H1 (cell line): Measurements from ENCODE around the gene FRMPD1. TPM values are rescaled to one million over a fixed set of nuclear protein-coding genes. Genes with fewer than 3 reads are reported as not detected.

Experiments
- CTCF ChIA-PET: fragments of 300-600 bp; sonication (Branson Sonifier 250); formaldehyde crosslinking; loops from one replicate; lab custom pipeline; 2021; ENCODE audit not compliant: partially characterized antibody; lab: Charles Lee
- POLR2A ChIA-PET: fragments of 300-600 bp; sonication (Branson Sonifier 250); formaldehyde crosslinking; loops from one replicate; lab custom pipeline; 2021; ENCODE audit warnings: inconsistent platforms; ENCODE audit not compliant: partially characterized antibody; lab: Charles Lee
- DNase-seq, 2 experiments: peaks; one replicate each; pipeline versions ENCODE4 v3.0.0 to v3.0.0-alpha.2; 2010 to 2022; ENCODE audit warnings: low spot score in 2 of 2, low read depth in 1 of 2, mixed read lengths in 1 of 2
- FAIRE-seq: peaks from 2 replicates; lab custom pipeline; 2011; peaks lifted over from hg19 to GRCh38; lab: Jason Lieb, UNC
- H2AFZ ChIP-seq: 2 replicates; pipeline ENCODE4 v1.8.1; 2012; ENCODE audit warnings: low read length, inconsistent platforms
- H2AK5ac ChIP-seq: 2 replicates; pipeline ENCODE4 v1.6.1; 2013; ENCODE audit warnings: low read depth, low read length
- H2BK120ac ChIP-seq: replicated peaks from 2 replicates; pipeline ENCODE3; 2013; ENCODE audit warnings: low read depth, low read length, inconsistent platforms
- H2BK12ac ChIP-seq: 2 replicates; pipeline ENCODE4 v1.6.1; 2013; ENCODE audit warnings: low read depth, low read length
- H2BK15ac ChIP-seq: 2 replicates; pipeline ENCODE4 v1.6.1; 2013; ENCODE audit warnings: low read length
- H2BK20ac ChIP-seq: 2 replicates; pipeline ENCODE4 v1.6.1; 2013; ENCODE audit warnings: low read length
- H2BK5ac ChIP-seq: 2 replicates; pipeline ENCODE4 v1.6.1; 2013; ENCODE audit warnings: low read depth, low read length
- H3K14ac ChIP-seq: 2 replicates; pipeline ENCODE4 v1.6.1; 2013; ENCODE audit warnings: inconsistent platforms; ENCODE audit not compliant: insufficient read length
- H3K18ac ChIP-seq: 2 replicates; pipeline ENCODE4 v1.6.1; 2013; ENCODE audit warnings: low read length; ENCODE audit errors: extremely low read depth
- H3K23ac ChIP-seq: 2 replicates; pipeline ENCODE4 v1.6.1; 2013; ENCODE audit warnings: inconsistent platforms; ENCODE audit not compliant: insufficient read length
- H3K23me2 ChIP-seq: 2 replicates; pipeline ENCODE4 v1.6.1; 2013; ENCODE audit warnings: low read depth, low read length
- H3K27ac ChIP-seq: 2 replicates; pipeline ENCODE4 v1.6.1; 2011; ENCODE audit warnings: low read depth, low read length, inconsistent platforms
- H3K27me3 ChIP-seq, 4 experiments: replicated peaks in 1 of 4; 1 replicate in 1 of 4; 2 replicates in 3 of 4; pipeline versions ENCODE4 v1.6.1 to v1.8.1; 2011 to 2013; ENCODE audit warnings: low read length in 3 of 4, mild to moderate bottlenecking in 3 of 4, inconsistent platforms in 2 of 4, mixed read lengths in 2 of 4, moderate library complexity in 1 of 4; ENCODE audit not compliant: control insufficient read depth in 3 of 4, insufficient read depth in 3 of 4; ENCODE audit errors: extremely low read depth in 1 of 4
- H3K36me3 ChIP-seq, 4 experiments: 2 replicates each; pipeline versions ENCODE4 v1.6.1 to v1.8.1; 2011 to 2013; ENCODE audit warnings: mild to moderate bottlenecking in 4 of 4, low read length in 3 of 4, moderate library complexity in 2 of 4, control low read depth in 1 of 4, inconsistent platforms in 1 of 4; ENCODE audit not compliant: insufficient read depth in 4 of 4, control insufficient read depth in 2 of 4
- H3K4ac ChIP-seq: replicated peaks from 2 replicates; pipeline ENCODE3; 2013; ENCODE audit warnings: low read length, low read depth, mixed read lengths, inconsistent platforms; ENCODE audit not compliant: insufficient read length
- H3K4me1 ChIP-seq, 4 experiments: replicated peaks in 1 of 4; 1 replicate in 1 of 4; 2 replicates in 3 of 4; pipeline versions ENCODE4 v1.6.1 to v1.8.1; 2011 to 2013; ENCODE audit warnings: low read length in 3 of 4, inconsistent platforms in 2 of 4, mixed read lengths in 1 of 4; ENCODE audit not compliant: insufficient read depth in 4 of 4, control insufficient read depth in 3 of 4
- H3K4me2 ChIP-seq, 2 experiments: 2 replicates each; pipeline versions ENCODE4 v1.6.1 to v1.8.1; 2011 to 2013; ENCODE audit warnings: low read depth in 2 of 2, low read length in 2 of 2, control low read depth in 1 of 2, inconsistent platforms in 1 of 2, mild to moderate bottlenecking in 1 of 2; ENCODE audit not compliant: insufficient read depth in 1 of 2
- H3K4me3 ChIP-seq, 4 experiments: fragments of 200-600, 300-600 bp in 1 of 4; sonication (generic), shearing (Covaris generic), sonication (Bioruptor Twin) in 1 of 4; 2 replicates each; pipeline versions ENCODE4 v1.5.1 to v1.8.1; 2011 to 2016; ENCODE audit warnings: low read length in 4 of 4, low read depth in 3 of 4, control low read depth in 2 of 4, inconsistent platforms in 2 of 4, mild to moderate bottlenecking in 2 of 4, mixed read lengths in 1 of 4, moderate library complexity in 1 of 4; ENCODE audit not compliant: insufficient read depth in 2 of 4; ENCODE audit errors: extremely low read depth in 1 of 4
- H3K56ac ChIP-seq: replicated peaks from 2 replicates; pipeline ENCODE3; 2013; ENCODE audit warnings: low read depth, mild to moderate bottlenecking, mixed read lengths, low read length, inconsistent platforms; ENCODE audit not compliant: insufficient read length
- H3K79me1 ChIP-seq: 2 replicates; pipeline ENCODE4 v1.6.1; 2013; ENCODE audit warnings: low read depth, low read length, control low read depth
- H3K79me2 ChIP-seq, 2 experiments: 2 replicates each; pipeline versions ENCODE4 v1.6.1 to v1.8.1; 2012 to 2013; ENCODE audit warnings: low read length in 2 of 2, mild to moderate bottlenecking in 2 of 2, inconsistent platforms in 1 of 2; ENCODE audit not compliant: insufficient read depth in 2 of 2, control insufficient read depth in 1 of 2
- H3K9ac ChIP-seq, 4 experiments: replicated peaks in 1 of 4; 1 replicate in 1 of 4; 2 replicates in 3 of 4; pipeline versions ENCODE4 v1.6.1 to v1.8.1; 2011 to 2013; ENCODE audit warnings: low read depth in 3 of 4, low read length in 3 of 4, control low read depth in 2 of 4, mild to moderate bottlenecking in 2 of 4, moderate library complexity in 2 of 4, inconsistent platforms in 1 of 4; ENCODE audit errors: extremely low read depth in 1 of 4
- H3K9me3 ChIP-seq, 2 experiments: 2 replicates each; pipeline versions ENCODE4 v1.6.1 to v1.8.1; 2012 to 2013; ENCODE audit warnings: mild to moderate bottlenecking in 2 of 2, moderate library complexity in 2 of 2, control low read depth in 1 of 2, inconsistent platforms in 1 of 2, low read depth in 1 of 2, low read length in 1 of 2, mixed read lengths in 1 of 2; ENCODE audit not compliant: insufficient read depth in 2 of 2
- H4K20me1 ChIP-seq, 2 experiments: replicated peaks in 1 of 2; 2 replicates each; pipeline versions ENCODE3 to v1.8.1; 2011 to 2013; ENCODE audit warnings: inconsistent platforms in 2 of 2, low read length in 2 of 2, mild to moderate bottlenecking in 1 of 2; ENCODE audit not compliant: insufficient read depth in 2 of 2, control insufficient read depth in 1 of 2
- H4K5ac ChIP-seq: 2 replicates; pipeline ENCODE4 v1.6.1; 2013; ENCODE audit warnings: low read length, low read depth, mixed read lengths, inconsistent platforms; ENCODE audit not compliant: insufficient read length
- H4K8ac ChIP-seq: 2 replicates; pipeline ENCODE4 v1.8.0; 2013; ENCODE audit warnings: mild to moderate bottlenecking, moderate library complexity, low read length, inconsistent platforms; ENCODE audit not compliant: insufficient read depth; ENCODE audit errors: extremely low read depth
- H4K91ac ChIP-seq: replicated peaks from 2 replicates; pipeline ENCODE3; 2013; ENCODE audit warnings: low read length, mixed read lengths, inconsistent platforms; ENCODE audit not compliant: insufficient read length
- ASH2L ChIP-seq: fragments of 200-600, 300-600 bp; sonication (generic); IDR thresholded peaks from one replicate; pipeline ENCODE4 v1.7.1; 2017; ENCODE audit warnings: low read length
- CREB1 ChIP-seq: IDR thresholded peaks from 2 replicates; pipeline ENCODE4 v1.6.1; 2012; ENCODE audit warnings: inconsistent platforms
- EP300 ChIP-seq, 2 experiments: IDR thresholded peaks; 1 replicate in 1 of 2; 2 replicates in 1 of 2; pipeline ENCODE4 v1.6.1; 2011 to 2012; ENCODE audit warnings: low read depth in 2 of 2, low read length in 2 of 2, mild to moderate bottlenecking in 2 of 2, borderline replicate concordance in 1 of 2, inconsistent platforms in 1 of 2, moderate library complexity in 1 of 2
- GABPA ChIP-seq: IDR thresholded peaks from 2 replicates; pipeline ENCODE4 v1.6.1; 2011; ENCODE audit warnings: mild to moderate bottlenecking, low read length, moderate library complexity, borderline replicate concordance; ENCODE audit not compliant: insufficient read depth
- HDAC2 ChIP-seq, 2 experiments: fragments of 300-600 bp in 1 of 2; sonication (generic) in 1 of 2; IDR thresholded peaks; 2 replicates each; pipeline ENCODE4 v1.6.1; 2011 to 2012; ENCODE audit warnings: low read depth in 2 of 2, low read length in 2 of 2, mild to moderate bottlenecking in 2 of 2, moderate library complexity in 2 of 2, borderline replicate concordance in 1 of 2, inconsistent platforms in 1 of 2
- KDM1A ChIP-seq: fragments of 200-600, 300-600 bp; sonication (generic); IDR thresholded peaks from 2 replicates; pipeline ENCODE4 v1.7.1; 2016; ENCODE audit warnings: mild to moderate bottlenecking, low read length, borderline replicate concordance
- KDM4A ChIP-seq: IDR thresholded peaks from one replicate; pipeline ENCODE4 v1.7.1; 2012; ENCODE audit warnings: low read depth, mild to moderate bottlenecking, moderate library complexity, low read length, inconsistent platforms; ENCODE audit not compliant: severe bottlenecking
- KDM5A ChIP-seq: fragments of 200-600 bp; IDR thresholded peaks from 2 replicates; pipeline ENCODE4 v1.7.1; 2012; ENCODE audit warnings: mild to moderate bottlenecking, low read length, inconsistent platforms, mixed read lengths
- MAX ChIP-seq: IDR thresholded peaks from 2 replicates; pipeline ENCODE4 v1.6.1; 2012; ENCODE audit warnings: inconsistent platforms
- RBBP5 ChIP-seq: IDR thresholded peaks from 2 replicates; pipeline ENCODE4 v1.7.1; 2012; ENCODE audit warnings: low read depth, mild to moderate bottlenecking, inconsistent platforms, low read length, moderate library complexity, borderline replicate concordance
- SIX5 ChIP-seq: IDR thresholded peaks from 2 replicates; pipeline ENCODE4 v1.6.1; 2011; ENCODE audit warnings: mild to moderate bottlenecking, low read depth, low read length
- WGBS, 2 experiments: shearing (Covaris generic) in 1 of 2; methylation state at CpG; one replicate each; pipeline versions ENCODE4 v1.1.6 to v1.1.7; 2013 to 2015; ENCODE audit warnings: low lambda C conversion rate in 2 of 2, mixed read lengths in 2 of 2, inconsistent platforms in 1 of 2, low coverage in 1 of 2, missing lambda C conversion rate in 1 of 2; ENCODE audit not compliant: insufficient replicate concordance in 2 of 2, insufficient coverage in 1 of 2, insufficient read length in 1 of 2; ENCODE audit errors: extremely low coverage in 1 of 2, missing lambda C conversion rate in 1 of 2; 5-methylcytosine and 5-hydroxymethylcytosine counted together
- polyA plus RNA-seq, 7 experiments: library from polyadenylated mRNA; depleted of rRNA in 3 of 7; stranded (reverse) in 5 of 7; unstranded in 2 of 7; fragments of >200 nt in 5 of 7; fragments of 200-250 nt in 2 of 7; gene quantifications; 1 replicate in 5 of 7; 2 replicates in 1 of 7; 4 replicates in 1 of 7; pipeline versions ENCODE4 v1.2.1 to v1.2.3, GENCODE V29; 2011 to 2013; ENCODE audit warnings: missing spikeins in 2 of 7, mixed read lengths in 2 of 7
- total RNA-seq: library from RNA; stranded (reverse); fragmentation: NEBNext Ultra II Directional; extraction: Animal tissue kit (Norgen Biotek cat#: 25700); gene quantifications from 2 replicates; pipeline ENCODE4 v1.2.1, GENCODE V29; 2021

Gene FRMPD1
- total and polyA plus RNA-seq, 2 of the 8 experiments (the other 6 are each of a cell fraction or from before 2014, with no cell fraction given): 0.27 to 0.32 TPM

GRCh38 chr9:37753489-37754190 is 102.9 kb downstream of the FRMPD1 start, which contains the start of gene TRMT10B:
TRMT10B (plus strand) TSS chr9:37753805; CDS start chr9:37761932, 8,127 bp downstream.
- FAIRE-seq: no peak
- 5% methylated on average over 37 of the region's 40 CpGs; no CpG with 5 or more reads in 1 of the 2 experiments for WGBS, 2 experiments
- TF ChIP-seq MAX (peak; percentile 11; the same call in 1 of the 2 replicates), KDM5A (no peak), GABPA (peak; percentile 64; the same call in 1 of the 2 replicates), RBBP5 (no peak), CREB1 (0 out of 2 replicates have a peak, but pooled peaks have one; percentile 49), ASH2L (peak; percentile 67), SIX5 (peak; percentile 51), KDM4A (peak; percentile 81), EP300 (IDR thresholded peaks at IDR 0.05; ENCODE audit: borderline replicate concordance in 1 of 2, low read depth in 2 of 2, low read length in 2 of 2) (no peak), KDM1A (no peak), HDAC2 (IDR thresholded peaks at IDR 0.05; ENCODE audit: borderline replicate concordance in 1 of 2, low read depth in 2 of 2, low read length in 2 of 2) (peak in 1 of 2 experiments; percentile 86; a peak in 2 of 4 replicates)

More at GRCh38 chr9:37753489-37754190, 102.9 kb downstream of the FRMPD1 start, which contains the start of gene TRMT10B:
- Histone ChIP-seq H3K9ac (peak within 1 kb of the TSS; percentile 9 to 68 (median 48); a peak in 5 of 7 replicates), H3K79me2 (no peaks in the 10 kb centered on the region), H4K8ac (peak within 1 kb of the TSS; percentile 88), H3K18ac (peak within 1 kb of the TSS; percentile 62; the same call in 1 of the 2 replicates), H4K91ac (peak within 1 kb of the TSS; percentile 51), H2AK5ac (no peak within 1 kb of the TSS; the same call in 1 of the 2 replicates), H2BK15ac (no peak within 1 kb of the TSS), H3K36me3 (no peaks in the 10 kb centered on the region), H2BK120ac (no peak within 1 kb of the TSS), H2BK20ac (no peak within 1 kb of the TSS), H2BK5ac (peak within 1 kb of the TSS; percentile 76), H3K23me2 (peaks cover 4% of the 10 kb centered on the region; the same call in 1 of the 2 replicates), H2AFZ (peak within 1 kb of the TSS; percentile 86), H3K79me1 (no peaks in the 10 kb centered on the region), H4K5ac (peak within 1 kb of the TSS; percentile 71), H3K4me1 (peaks cover 0 to 5% (median 1%) of the 10 kb centered on the region in 4 experiments; a peak in 4 of 7 replicates), H3K4me2 (peak within 1 kb of the TSS; percentile 73 to 77), H3K4ac (peak within 1 kb of the TSS; percentile 90), H3K27ac (no peak within 1 kb of the TSS), H3K27me3 (no peaks in the 10 kb centered on the region), H3K9me3 (no peaks in the 10 kb centered on the region), H3K23ac (no peak within 1 kb of the TSS), H3K14ac (no peak within 1 kb of the TSS), H3K4me3 (peak within 1 kb of the TSS; percentile 72 to 89 (median 86)), H4K20me1 (no peaks in the 10 kb centered on the region), H3K56ac (peak within 1 kb of the TSS; percentile 62), H2BK12ac (no peak within 1 kb of the TSS)
- peak in 1 of 2 experiments; percentile 82 for DNase-seq
- CTCF ChIA-PET: interaction anchor here (1.5 kb wide), 1 partner anchor 31 kb away, joined by 3 read pairs; the partner anchor contains the start of gene EXOSC3
- POLR2A ChIA-PET: interaction anchor here (1.0 to 1.5 kb wide), 2 partner anchors 31 to 47 kb away, joined by 3 to 6 read pairs; partner anchors contain the start of genes DCAF10 and EXOSC3
